ENCODE results near the gene DCST2. TPM values are rescaled to one million over a fixed set of nuclear protein-coding genes. Genes with fewer than 3 reads are reported as not detected.

The DCST2 gene
- total and polyA plus RNA-seq, 10 of the 15 experiments (the other 5 are each of a cell fraction or from before 2014, with no cell fraction given): 0.33 to 0.41 (median 0.36) TPM; not detected in 7

DNA sequence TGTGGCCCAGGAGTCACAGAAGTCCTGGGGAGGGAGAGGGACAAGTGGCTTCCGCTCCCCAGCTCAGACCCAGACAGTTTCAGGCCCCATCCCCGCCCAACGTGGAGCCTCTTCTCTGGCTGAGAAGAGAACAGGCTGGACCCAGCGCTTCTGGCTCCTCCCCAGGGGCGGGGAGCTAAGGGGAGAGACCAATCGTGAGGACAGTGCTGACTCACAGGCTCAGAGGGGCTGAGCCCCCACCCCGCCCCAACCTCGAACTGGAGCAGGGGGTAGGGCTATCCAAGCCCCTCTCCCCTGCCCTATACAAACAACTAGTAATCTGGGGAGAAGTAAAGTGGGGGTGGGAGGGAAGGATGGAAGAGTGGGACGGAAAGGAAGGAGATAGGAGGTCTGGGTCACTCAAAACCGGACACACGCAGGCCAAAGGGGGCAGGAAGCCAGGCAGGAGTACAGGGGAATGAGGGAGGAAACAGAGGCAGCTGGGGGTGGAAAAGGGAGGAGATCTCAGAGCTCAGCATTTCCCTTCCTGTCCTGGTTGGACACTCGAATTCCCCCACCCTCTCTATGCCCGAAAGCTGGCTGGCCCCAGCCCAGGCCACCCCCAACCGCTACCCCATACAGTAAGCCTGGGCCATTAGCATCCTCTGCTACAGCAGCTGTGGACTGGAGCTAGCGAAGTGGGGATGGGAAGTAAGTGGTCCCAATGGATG, 62.8 kb downstream of the DCST2 start, which contains the start of gene SHC1:
Gene SHC1 (minus strand): TSS at position 117 of the 710 bp plus-strand sequence. CDS start 221 bp downstream, outside the sequence.
- peaks cover 22% of the 10 kb centered on the region for H3K4me1 ChIP-seq (ENCODE audit: control insufficient read depth, insufficient read depth, low read length)
- BruUV-seq (replicated peaks): no TSS peak
- RAD21 ChIA-PET (ENCODE audit: unreplicated experiment): interaction anchor here (0.9 to 2.8 kb wide), 14 partner anchors 10 to 114 kb away, joined by 3 to 20 read pairs (median 4); partner anchors contain the start of genes FLAD1, PBXIP1, PMVK and PYGO2
- H3K27ac ChIP-seq (ENCODE audit: control insufficient read depth, insufficient read depth): peak within 1 kb of the TSS; percentile 65
- 35% methylated on average over 14 of the region's 15 CpGs for WGBS (ENCODE audit: insufficient coverage, insufficient replicate concordance, low lambda C conversion rate, missing lambda C conversion rate)
- H2AFZ ChIP-seq (ENCODE audit: control insufficient read depth, low read depth, low read length): peak within 1 kb of the TSS; percentile 38
- no peak for TF ChIP-seq IKZF1 (conservative IDR thresholded peaks at IDR 0.05)
- no peak for TF ChIP-seq TCF12 (IDR thresholded peaks at IDR 0.05; ENCODE audit: low read depth, low read length)
- peak; percentile 40; the same call in 1 of the 2 replicates for TF ChIP-seq NBN (IDR thresholded peaks at IDR 0.05)
- peak; percentile 63; the same call in 1 of the 2 replicates for TF ChIP-seq POLR2AphosphoS5 (IDR thresholded peaks at IDR 0.05; ENCODE audit: low read length)
- TF ChIP-seq BACH1 (IDR thresholded peaks at IDR 0.05; ENCODE audit: borderline replicate concordance): 0 out of 2 replicates have a peak, but pooled peaks have one; percentile 21
- peak; percentile 40; the same call in 1 of the 2 replicates for TF ChIP-seq NFYB (IDR thresholded peaks at IDR 0.05; ENCODE audit: insufficient read depth, low read depth, low read length)
- TF ChIP-seq RFX5 (IDR thresholded peaks at IDR 0.05; ENCODE audit: low read depth, low read length): no peak
- peak; percentile 62 for TF ChIP-seq HDGF (IDR thresholded peaks at IDR 0.05)
- peak; percentile 45; the same call in 1 of the 2 replicates for TF ChIP-seq POLR2A (IDR thresholded peaks at IDR 0.05; ENCODE audit: low read depth, low read length)
- no peak for TF ChIP-seq MEF2A (IDR thresholded peaks at IDR 0.05; ENCODE audit: insufficient read depth, low read depth, low read length)
- 0 out of 2 replicates have a peak, but pooled peaks have one; percentile 3 for TF ChIP-seq SMC3 (IDR thresholded peaks at IDR 0.05; ENCODE audit: borderline replicate concordance, low read length)
- peak within 1 kb of the TSS; percentile 74 for H3K4me2 ChIP-seq (ENCODE audit: control insufficient read depth, insufficient read depth)
- H3K27me3 ChIP-seq (replicated peaks in 1 of 2; ENCODE audit: control insufficient read depth in 2 of 2, insufficient read depth in 2 of 2, low read length in 1 of 2): no peaks in the 10 kb centered on the region
- no peaks in the 10 kb centered on the region for H4K20me1 ChIP-seq (ENCODE audit: control insufficient read depth, insufficient read depth)
- peak within 1 kb of the TSS; percentile 52 for H3K9ac ChIP-seq (ENCODE audit: control insufficient read depth, insufficient read depth, low read length)
- in situ Hi-C loops (cut with MboI): no loop called here
- peaks cover 51% of the 10 kb centered on the region for H3K79me2 ChIP-seq (ENCODE audit: control insufficient read depth, insufficient read depth, low read length)
- FAIRE-seq (no peak), ATAC-seq (peak; percentile 67), DNase-seq (ENCODE audit: low read depth, low spot score) (no peak)
- intact Hi-C loops (cut with micrococcal nuclease; ENCODE audit: unreplicated experiment): loop anchor here (5.0 kb wide), 1 partner anchor 92 kb away; the partner anchor contains the start of gene EFNA4
- CTCF ChIA-PET: interaction anchor here (0.6 to 20.6 kb wide), 14 partner anchors 9 to 202 kb away, joined by 3 to 226 read pairs (median 4); partner anchors contain the start of genes ADAM15, KRTCAP2, LENEP and PBXIP1
- no peaks in the 10 kb centered on the region for H3K9me3 ChIP-seq (replicated peaks; ENCODE audit: control insufficient read depth, insufficient read depth, low read length)
- POLR2A ChIA-PET: interaction anchor here (0.6 to 9.8 kb wide), 17 partner anchors 9 to 342 kb away, joined by 3 to 140 read pairs (median 5); partner anchors contain the start of genes CLK2, FLAD1, PBXIP1 and PMVK
- peak within 1 kb of the TSS; percentile 63 for H3K4me3 ChIP-seq
- SMC1A ChIA-PET (ENCODE audit: uncharacterized antibody, unreplicated experiment): interaction anchor here (0.9 to 3.2 kb wide), 9 partner anchors 8 to 411 kb away, joined by 3 to 21 read pairs (median 5); partner anchors contain the start of genes FLAD1, PBXIP1 and PYGO2
- peaks cover 4 to 12% of the 10 kb centered on the region in 2 experiments; a peak in 3 of 4 replicates for H3K36me3 ChIP-seq (ENCODE audit: control insufficient read depth in 2 of 2, insufficient read depth in 2 of 2, low read length in 1 of 2)
